Spleen (tissue), 11 donors: ENCODE measurements around the gene ICAM5. TPM values are rescaled to one million over a fixed set of nuclear protein-coding genes. Genes with fewer than 3 reads are reported as not detected.
A peak's percentile ranks its signal among the peaks of the same experiment; 100 is the strongest.

Source experiments
- DNase-seq: peaks from one replicate; pipeline ENCODE4 v3.0.0-alpha.2; 2020
- H3K27ac ChIP-seq, 8 donors: fragments of 200-600 bp; sonication (generic) in 7 of 8; 1 replicate in 4 of 8; 2 replicates in 4 of 8; pipeline versions ENCODE4 v1.5.0 to v1.8.0; 2016 to 2021; ENCODE audit warnings: inconsistent platforms in 4 of 8, mild to moderate bottlenecking in 4 of 8, moderate library complexity in 1 of 8
- H3K27me3 ChIP-seq, 7 donors: fragments of 200-600 bp; sonication (generic) in 6 of 7; replicated peaks in 1 of 7; 1 replicate in 4 of 7; 2 replicates in 3 of 7; pipeline versions ENCODE4 v1.5.0 to v1.8.0; 2016 to 2021; ENCODE audit warnings: inconsistent platforms in 3 of 7, mild to moderate bottlenecking in 1 of 7
- H3K36me3 ChIP-seq, 6 donors: fragments of 200-600 bp; sonication (generic) in 5 of 6; 1 replicate in 4 of 6; 2 replicates in 2 of 6; pipeline versions ENCODE4 v1.5.0 to v1.8.0; 2016 to 2021; ENCODE audit warnings: inconsistent platforms in 2 of 6
- H3K4me1 ChIP-seq, 6 donors: fragments of 200-600 bp; sonication (generic) in 5 of 6; 1 replicate in 3 of 6; 2 replicates in 3 of 6; pipeline versions ENCODE4 v1.5.0 to v1.8.0; 2016 to 2021; ENCODE audit warnings: inconsistent platforms in 3 of 6
- H3K4me3 ChIP-seq, 8 donors: fragments of 200-600 bp; sonication (generic) in 7 of 8; 1 replicate in 4 of 8; 2 replicates in 4 of 8; pipeline versions ENCODE4 v1.5.0 to v1.8.0; 2016 to 2021; ENCODE audit warnings: inconsistent platforms in 4 of 8, mild to moderate bottlenecking in 4 of 8, moderate library complexity in 2 of 8
- H3K9me3 ChIP-seq, 8 donors: fragments of 200-600 bp; sonication (generic) in 7 of 8; 1 replicate in 4 of 8; 2 replicates in 4 of 8; pipeline versions ENCODE4 v1.5.0 to v1.8.0; 2016 to 2021; ENCODE audit warnings: inconsistent platforms in 4 of 8
- POLR2A ChIP-seq, 3 donors: fragments of 450-650 bp; IDR thresholded peaks; one replicate each; pipeline ENCODE4 v1.5.1; 2017; ENCODE audit warnings: antibody characterized with exemption in 3 of 3, mild to moderate bottlenecking in 1 of 3
- POLR2AphosphoS5 ChIP-seq, 3 donors: sonication (generic); formaldehyde crosslinking; IDR thresholded peaks; one replicate each; pipeline ENCODE4 v1.5.1; 2017; ENCODE audit warnings: antibody characterized with exemption in 3 of 3
- WGBS, 5 donors: extraction: QIAGEN DNeasy Blood & Tissue Kit in 3 of 5; methylation state at CpG; one replicate each; pipeline versions ENCODE4 v1.1.5 to v1.1.7; 2013 to 2018; 5-methylcytosine and 5-hydroxymethylcytosine counted together
- intact Hi-C: fragments of 100-400 bp; cut with DNase I; formaldehyde crosslinking; loops from one replicate; pipeline ENCODE4 v1.15.0; 2023; ENCODE audit warnings: low total_unique reads
- polyA plus RNA-seq, 3 donors: library from polyadenylated mRNA; stranded (reverse); fragments of 200-250 nt; gene quantifications; one replicate each; pipeline ENCODE4 v1.2.1, GENCODE V29; 2013
- total RNA-seq, 7 donors: library from RNA; depleted of rRNA in 3 of 7; stranded (reverse); fragments of >200 nt in 3 of 7; fragmentation: NEBNext Ultra II Directional in 4 of 7; extraction: Animal tissue kit (Norgen Biotek cat#: 25700) in 4 of 7; gene quantifications; one replicate each; pipeline versions ENCODE4 v1.1.0 to v1.2.1, GENCODE V29; 2016 to 2021
- TF ChIP-seq, protein P1 (sequence below), 11 experiments: fragments of 200-600 bp in 7 of 11; fragments of 450-650 bp in 4 of 11; sonication (generic) in 4 of 11; IDR thresholded peaks in 8 of 11; conservative IDR thresholded peaks in 3 of 11; 1 replicate in 7 of 11; 2 replicates in 4 of 11; pipeline versions ENCODE4 v1.4.0 to v1.8.0; 2016 to 2021; ENCODE audit warnings: antibody characterized with exemption in 11 of 11, inconsistent platforms in 4 of 11, mild to moderate bottlenecking in 1 of 11
- donor health status: healthy with polysubstance abuse.
- donor health status: DM: no; HTN: no; CAD: no; lungs with moderate emphysema.
- donor health status: DM: no; HTN: no; CAD: no.
- donor health status: Bipolar disorder and iron deficiency.
- donor health status: healthy.
- donor health status: DM: no; HTN: no; CAD: no.
- donor health status: DM: yes; HTN: yes; CAD: no.

Gene ICAM5
- total and polyA plus RNA-seq, 10 donors: 0.07 to 1.4 (median 0.69) TPM

DNA sequence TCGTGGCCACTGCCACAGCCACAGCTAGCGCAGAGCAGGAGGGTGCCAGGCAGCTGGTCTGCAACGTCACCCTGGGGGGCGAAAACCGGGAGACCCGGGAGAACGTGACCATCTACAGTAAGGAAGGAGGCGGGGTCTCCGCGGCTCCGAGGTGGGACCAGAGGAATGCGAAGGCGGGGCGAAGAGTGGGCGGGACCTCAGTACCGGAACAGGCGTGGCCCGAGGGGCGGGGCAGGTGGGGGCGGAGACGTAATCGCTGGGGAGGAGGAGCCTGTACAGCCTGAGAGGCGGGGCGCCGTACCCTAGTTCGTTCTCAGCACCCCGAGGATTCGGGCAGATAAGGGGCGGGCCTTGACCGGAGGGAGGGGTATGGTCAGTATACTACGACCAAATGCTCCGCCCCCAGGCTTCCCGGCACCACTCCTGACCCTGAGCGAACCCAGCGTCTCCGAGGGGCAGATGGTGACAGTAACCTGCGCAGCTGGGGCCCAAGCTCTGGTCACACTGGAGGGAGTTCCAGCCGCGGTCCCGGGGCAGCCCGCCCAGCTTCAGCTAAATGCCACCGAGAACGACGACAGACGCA lies 2.5 kb downstream of the ICAM5 start:
- 1 to 3% (median 2%) methylated on average over 22 to 45 of the region's 45 CpGs for WGBS, 5 donors
- peak; percentile 91 for DNase-seq
- TF ChIP-seq POLR2A (IDR thresholded peaks at IDR 0.05) (no peak), POLR2AphosphoS5 (IDR thresholded peaks at IDR 0.05) (peak in 2 of 3 donors; percentile 29 to 66)
- TF ChIP-seq, protein P1, sequence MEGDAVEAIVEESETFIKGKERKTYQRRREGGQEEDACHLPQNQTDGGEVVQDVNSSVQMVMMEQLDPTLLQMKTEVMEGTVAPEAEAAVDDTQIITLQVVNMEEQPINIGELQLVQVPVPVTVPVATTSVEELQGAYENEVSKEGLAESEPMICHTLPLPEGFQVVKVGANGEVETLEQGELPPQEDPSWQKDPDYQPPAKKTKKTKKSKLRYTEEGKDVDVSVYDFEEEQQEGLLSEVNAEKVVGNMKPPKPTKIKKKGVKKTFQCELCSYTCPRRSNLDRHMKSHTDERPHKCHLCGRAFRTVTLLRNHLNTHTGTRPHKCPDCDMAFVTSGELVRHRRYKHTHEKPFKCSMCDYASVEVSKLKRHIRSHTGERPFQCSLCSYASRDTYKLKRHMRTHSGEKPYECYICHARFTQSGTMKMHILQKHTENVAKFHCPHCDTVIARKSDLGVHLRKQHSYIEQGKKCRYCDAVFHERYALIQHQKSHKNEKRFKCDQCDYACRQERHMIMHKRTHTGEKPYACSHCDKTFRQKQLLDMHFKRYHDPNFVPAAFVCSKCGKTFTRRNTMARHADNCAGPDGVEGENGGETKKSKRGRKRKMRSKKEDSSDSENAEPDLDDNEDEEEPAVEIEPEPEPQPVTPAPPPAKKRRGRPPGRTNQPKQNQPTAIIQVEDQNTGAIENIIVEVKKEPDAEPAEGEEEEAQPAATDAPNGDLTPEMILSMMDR (IDR thresholded peaks at IDR 0.05 in 8 of 11, conservative IDR thresholded peaks at IDR 0.05 in 3 of 11): no peak
- H3K4me1 ChIP-seq: peaks cover 61 to 95% (median 84%) of the 10 kb centered on the region in 6 donors
- H3K4me3 ChIP-seq: peak overlapping the region in 7 of 8 donors; percentile 28 to 70 (median 44)
- no peaks in the 10 kb centered on the region for H3K9me3 ChIP-seq
- intact Hi-C loops: no loop called here
- peak overlapping the region in 4 of 8 donors; percentile 8 to 20 (median 14) for H3K27ac ChIP-seq
- no peaks in the 10 kb centered on the region for H3K36me3 ChIP-seq
- H3K27me3 ChIP-seq: peaks cover 20 to 100% (median 97%) of the 10 kb centered on the region in 7 donors

DNA sequence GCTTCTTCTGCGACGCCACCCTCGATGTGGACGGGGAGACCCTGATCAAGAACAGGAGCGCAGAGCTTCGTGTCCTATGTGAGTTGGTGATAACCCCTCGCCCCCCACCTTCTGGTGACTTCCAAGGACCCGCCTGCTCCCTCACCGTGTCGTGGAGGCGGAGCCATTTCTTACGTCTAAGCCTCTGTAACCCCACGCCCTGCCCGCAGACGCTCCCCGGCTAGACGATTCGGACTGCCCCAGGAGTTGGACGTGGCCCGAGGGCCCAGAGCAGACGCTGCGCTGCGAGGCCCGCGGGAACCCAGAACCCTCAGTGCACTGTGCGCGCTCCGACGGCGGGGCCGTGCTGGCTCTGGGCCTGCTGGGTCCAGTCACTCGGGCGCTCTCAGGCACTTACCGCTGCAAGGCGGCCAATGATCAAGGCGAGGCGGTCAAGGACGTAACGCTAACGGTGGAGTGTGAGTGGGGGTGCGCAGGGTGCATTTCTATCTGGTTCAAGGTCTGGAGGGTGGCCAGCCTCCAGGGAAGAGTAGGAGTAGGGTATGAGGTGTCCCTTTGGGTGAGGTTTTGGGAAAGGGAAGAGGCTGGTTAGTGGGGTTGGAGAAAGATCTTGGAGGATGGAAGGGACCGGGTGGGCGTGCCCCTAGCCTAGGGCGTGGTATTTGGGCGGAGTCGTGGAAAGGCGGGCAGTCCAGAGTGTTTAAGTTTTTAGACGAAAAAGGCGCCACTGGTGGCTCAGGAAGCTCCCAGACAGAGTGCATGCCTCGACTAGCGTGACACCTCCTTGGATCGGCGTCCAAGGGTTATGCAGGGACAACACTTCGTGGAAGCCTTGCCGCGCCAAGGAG lies 3.3 kb downstream of the ICAM5 start:
- intact Hi-C loops: no loop called here
- TF ChIP-seq POLR2AphosphoS5 (IDR thresholded peaks at IDR 0.05) (peak in 1 of 3 donors; percentile 11), POLR2A (IDR thresholded peaks at IDR 0.05) (no peak)
- no peak for DNase-seq
- H3K27ac ChIP-seq: peak overlapping the region in 1 of 8 donors; percentile 4
- no peaks in the 10 kb centered on the region for H3K36me3 ChIP-seq
- no peaks in the 10 kb centered on the region for H3K9me3 ChIP-seq
- H3K4me3 ChIP-seq: peak overlapping the region in 7 of 8 donors; percentile 28 to 70 (median 44)
- H3K4me1 ChIP-seq: peaks cover 55 to 87% (median 77%) of the 10 kb centered on the region in 6 donors
- 17 to 35% (median 27%) methylated on average over 30 to 56 of the region's 56 CpGs for WGBS, 5 donors
- H3K27me3 ChIP-seq: peaks cover 20 to 99% (median 90%) of the 10 kb centered on the region in 7 donors

DNA sequence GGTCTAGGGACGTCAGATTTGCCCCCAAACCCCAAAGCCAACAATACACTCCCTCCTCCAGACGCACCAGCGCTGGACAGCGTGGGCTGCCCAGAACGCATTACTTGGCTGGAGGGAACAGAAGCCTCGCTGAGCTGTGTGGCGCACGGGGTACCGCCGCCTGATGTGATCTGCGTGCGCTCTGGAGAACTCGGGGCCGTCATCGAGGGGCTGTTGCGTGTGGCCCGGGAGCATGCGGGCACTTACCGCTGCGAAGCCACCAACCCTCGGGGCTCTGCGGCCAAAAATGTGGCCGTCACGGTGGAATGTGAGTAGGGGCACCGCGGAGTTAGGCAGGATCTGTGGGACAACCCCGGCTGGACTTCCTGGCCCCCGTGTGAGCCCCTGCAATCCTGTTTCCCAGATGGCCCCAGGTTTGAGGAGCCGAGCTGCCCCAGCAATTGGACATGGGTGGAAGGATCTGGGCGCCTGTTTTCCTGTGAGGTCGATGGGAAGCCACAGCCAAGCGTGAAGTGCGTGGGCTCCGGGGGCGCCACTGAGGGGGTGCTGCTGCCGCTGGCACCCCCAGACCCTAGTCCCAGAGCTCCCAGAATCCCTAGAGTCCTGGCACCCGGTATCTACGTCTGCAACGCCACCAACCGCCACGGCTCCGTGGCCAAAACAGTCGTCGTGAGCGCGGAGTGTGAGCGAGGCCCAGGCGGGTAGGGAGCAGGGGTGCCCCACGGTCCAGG lies 4.0 kb downstream of the ICAM5 start:
- TF ChIP-seq POLR2AphosphoS5 (IDR thresholded peaks at IDR 0.05): no peak
- DNase-seq: no peak
- 16 to 32% (median 29%) methylated on average over 15 to 49 of the region's 49 CpGs for WGBS, 5 donors
- Histone ChIP-seq H3K27ac (no peak overlapping the region), H3K4me1 (peaks cover 50 to 80% (median 69%) of the 10 kb centered on the region in 6 donors), H3K9me3 (no peaks in the 10 kb centered on the region), H3K36me3 (no peaks in the 10 kb centered on the region), H3K4me3 (peak overlapping the region in 1 of 8 donors; percentile 70), H3K27me3 (peaks cover 20 to 99% (median 82%) of the 10 kb centered on the region in 7 donors)
- intact Hi-C loops: no loop called here

DNA sequence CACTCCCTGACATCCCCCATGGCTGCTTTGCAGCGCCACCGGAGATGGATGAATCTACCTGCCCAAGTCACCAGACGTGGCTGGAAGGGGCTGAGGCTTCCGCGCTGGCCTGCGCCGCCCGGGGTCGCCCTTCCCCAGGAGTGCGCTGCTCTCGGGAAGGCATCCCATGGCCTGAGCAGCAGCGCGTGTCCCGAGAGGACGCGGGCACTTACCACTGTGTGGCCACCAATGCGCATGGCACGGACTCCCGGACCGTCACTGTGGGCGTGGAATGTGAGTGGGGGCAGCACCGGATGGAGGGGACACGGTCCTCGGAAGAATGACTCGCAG lies 4.6 kb downstream of the ICAM5 start:
- no peak for DNase-seq
- Histone ChIP-seq H3K27me3 (peaks cover 19 to 95% (median 76%) of the 10 kb centered on the region in 7 donors), H3K27ac (no peak overlapping the region), H3K9me3 (no peaks in the 10 kb centered on the region), H3K36me3 (no peaks in the 10 kb centered on the region), H3K4me1 (peaks cover 45 to 76% (median 64%) of the 10 kb centered on the region in 6 donors), H3K4me3 (no peak overlapping the region)
- TF ChIP-seq, protein P1 (IDR thresholded peaks at IDR 0.05 in 8 of 11, conservative IDR thresholded peaks at IDR 0.05 in 3 of 11): no peak
- TF ChIP-seq POLR2A (IDR thresholded peaks at IDR 0.05): no peak
- peak in 1 of 3 donors; percentile 52 for TF ChIP-seq POLR2AphosphoS5 (IDR thresholded peaks at IDR 0.05)
- WGBS, 5 donors: 8 to 48% (median 27%) methylated on average over 14 to 25 of the region's 25 CpGs
- intact Hi-C loops: no loop called here
